ENCODE results near the gene DVL2.
"Not testable (repeated sequence)": the region's sequence is repeated elsewhere in the genome, so short reads cannot be mapped to it uniquely, and the experiment has no call there.

The DVL2 gene

DNA sequence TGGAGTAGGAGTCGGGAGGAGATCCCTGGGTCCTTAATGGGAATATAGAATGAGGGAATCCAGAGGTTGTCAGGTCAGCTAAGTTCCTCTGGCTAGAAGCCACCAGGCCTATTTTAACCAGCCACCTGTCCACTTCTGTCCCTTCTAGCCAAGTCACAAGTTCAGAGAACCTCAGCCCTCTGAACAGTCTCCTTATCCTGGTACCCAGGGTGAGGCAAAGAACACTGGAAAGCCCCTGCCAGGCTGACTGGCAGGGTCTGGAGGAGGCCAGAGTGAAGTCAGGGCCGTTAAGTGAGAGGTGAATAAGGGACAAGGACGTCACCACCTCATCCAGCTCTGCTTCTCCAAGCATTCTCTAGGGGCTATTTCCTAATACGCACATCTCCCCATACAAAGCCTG is 14.5 kb upstream of the DVL2 start:
- Histone ChIP-seq H2BK120ac (ENCODE audit: low read depth, low read length) (no peak overlapping the region), H2AK5ac (ENCODE audit: low read length) (no peak overlapping the region), H3K27ac (ENCODE audit: low read depth, low read length) (no peak overlapping the region), H3K79me2 (ENCODE audit: control insufficient read depth, insufficient read depth, low read length) (peaks cover 44% of the 10 kb centered on the region), H2BK5ac (ENCODE audit: low read length) (no peak overlapping the region), H3K79me1 (ENCODE audit: low read length) (peaks cover 8% of the 10 kb centered on the region), H3K4me1 (ENCODE audit: control insufficient read depth, low read depth, low read length) (peaks cover 3% of the 10 kb centered on the region), H3K23ac (ENCODE audit: low read length) (no peak overlapping the region), H4K8ac (ENCODE audit: low read depth, low read length) (no peak overlapping the region), H3K4me2 (ENCODE audit: low read length) (no peak overlapping the region), H3K18ac (ENCODE audit: low read length) (no peak overlapping the region), H3K4ac (ENCODE audit: low read depth, low read length) (no peak overlapping the region), H2BK15ac (replicated peaks; ENCODE audit: low read depth) (no peak overlapping the region), H3K36me3 (ENCODE audit: control insufficient read depth, insufficient read depth, low read length) (peaks cover 3% of the 10 kb centered on the region), H3K4me3 (ENCODE audit: low read length) (no peak overlapping the region), H3K9ac (ENCODE audit: low read length) (peak overlapping the region; percentile 34), H4K5ac (ENCODE audit: low read length) (no peak overlapping the region), H3K27me3 (ENCODE audit: insufficient read depth, low read length, poor library complexity) (no peaks in the 10 kb centered on the region), H3K56ac (ENCODE audit: low read length) (no peak overlapping the region)
- no CpG with 5 or more reads among the region's 4 CpGs for WGBS (ENCODE audit: extremely low coverage, insufficient coverage, low lambda C conversion rate)
- no peak for DNase-seq

DNA sequence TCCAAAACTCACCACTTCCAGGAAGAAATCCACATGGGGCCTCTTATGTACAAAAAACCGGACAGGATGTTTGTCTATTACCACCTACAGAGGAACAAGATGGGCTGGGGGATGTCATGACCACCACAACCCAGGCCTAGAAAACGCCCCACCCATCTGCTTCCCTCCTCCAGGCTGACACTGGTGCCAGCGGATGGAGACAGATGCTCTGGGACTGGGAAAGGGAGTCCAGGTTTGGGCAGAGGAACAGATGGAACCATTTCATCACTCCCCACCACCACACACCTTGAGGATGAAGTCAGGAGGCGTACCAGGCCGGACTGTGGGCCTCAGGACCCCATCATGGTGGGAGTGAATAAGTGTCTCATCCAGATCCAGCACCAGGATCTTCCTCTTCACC is 12.5 kb upstream of the DVL2 start:
- H2BK120ac ChIP-seq (ENCODE audit: low read depth, low read length) = no peak overlapping the region
- H4K5ac ChIP-seq (ENCODE audit: low read length) = no peak overlapping the region
- no peak overlapping the region for H3K56ac ChIP-seq (ENCODE audit: low read length)
- no peak overlapping the region for H3K4me2 ChIP-seq (ENCODE audit: low read length)
- H3K23ac ChIP-seq (ENCODE audit: low read length) = no peak overlapping the region
- peaks cover 8% of the 10 kb centered on the region for H3K79me1 ChIP-seq (ENCODE audit: low read length)
- H3K9ac ChIP-seq (ENCODE audit: low read length) = no peak overlapping the region
- DNase-seq = no peak
- H4K8ac ChIP-seq (ENCODE audit: low read depth, low read length) = no peak overlapping the region
- H3K27ac ChIP-seq (ENCODE audit: low read depth, low read length) = no peak overlapping the region
- no peak overlapping the region for H3K4ac ChIP-seq (ENCODE audit: low read depth, low read length)
- H3K27me3 ChIP-seq (ENCODE audit: insufficient read depth, low read length, poor library complexity) = no peaks in the 10 kb centered on the region
- peaks cover 3% of the 10 kb centered on the region for H3K4me1 ChIP-seq (ENCODE audit: control insufficient read depth, low read depth, low read length)
- no peak overlapping the region for H3K18ac ChIP-seq (ENCODE audit: low read length)
- H2AK5ac ChIP-seq (ENCODE audit: low read length) = no peak overlapping the region
- peaks cover 39% of the 10 kb centered on the region for H3K79me2 ChIP-seq (ENCODE audit: control insufficient read depth, insufficient read depth, low read length)
- H3K4me3 ChIP-seq (ENCODE audit: low read length) = no peak overlapping the region
- H2BK15ac ChIP-seq (replicated peaks; ENCODE audit: low read depth) = no peak overlapping the region
- WGBS (ENCODE audit: extremely low coverage, insufficient coverage, low lambda C conversion rate) = no CpG with 5 or more reads among the region's 5 CpGs
- no peak overlapping the region for H2BK5ac ChIP-seq (ENCODE audit: low read length)
- peaks cover 3% of the 10 kb centered on the region for H3K36me3 ChIP-seq (ENCODE audit: control insufficient read depth, insufficient read depth, low read length)

DNA sequence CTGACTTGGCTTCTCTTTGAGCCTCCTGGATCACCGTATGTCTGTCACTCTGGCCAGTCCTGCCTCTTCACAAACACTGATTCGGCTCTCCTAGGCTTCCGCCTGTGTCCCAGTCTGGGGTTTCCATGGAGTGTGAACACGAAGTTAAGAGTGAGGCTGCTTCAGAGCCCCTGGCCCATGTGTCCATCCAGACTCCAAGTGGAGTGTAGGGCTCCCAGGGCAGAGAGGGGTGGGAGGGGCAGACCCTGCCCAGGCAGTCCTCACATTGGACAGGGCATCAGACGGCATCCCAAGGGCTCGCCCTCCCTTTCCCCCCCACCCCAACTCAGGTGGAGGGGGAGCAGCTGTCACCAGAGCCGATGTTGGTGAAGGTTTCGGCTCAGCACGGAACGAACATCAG is 9.5 kb upstream of the DVL2 start:
- Histone ChIP-seq H3K79me1 (ENCODE audit: low read length) (peaks cover 13% of the 10 kb centered on the region), H3K79me2 (ENCODE audit: control insufficient read depth, insufficient read depth, low read length) (peaks cover 36% of the 10 kb centered on the region)
- H3K56ac ChIP-seq (ENCODE audit: low read length); H4K5ac ChIP-seq (ENCODE audit: low read length); H2AK5ac ChIP-seq (ENCODE audit: low read length); H3K27ac ChIP-seq (ENCODE audit: low read depth, low read length); H3K23ac ChIP-seq (ENCODE audit: low read length); H2BK15ac ChIP-seq (replicated peaks; ENCODE audit: low read depth); H2BK5ac ChIP-seq (ENCODE audit: low read length); H3K27me3 ChIP-seq (ENCODE audit: insufficient read depth, low read length, poor library complexity); H3K36me3 ChIP-seq (ENCODE audit: control insufficient read depth, insufficient read depth, low read length); H3K4me2 ChIP-seq (ENCODE audit: low read length); H3K4me1 ChIP-seq (ENCODE audit: control insufficient read depth, low read depth, low read length); H3K4me3 ChIP-seq (ENCODE audit: low read length); H4K8ac ChIP-seq (ENCODE audit: low read depth, low read length); H3K18ac ChIP-seq (ENCODE audit: low read length); H3K9ac ChIP-seq (ENCODE audit: low read length); H3K4ac ChIP-seq (ENCODE audit: low read depth, low read length); DNase-seq; H2BK120ac ChIP-seq (ENCODE audit: low read depth, low read length): not testable (repeated sequence)
- WGBS (ENCODE audit: extremely low coverage, insufficient coverage, low lambda C conversion rate) = no CpG with 5 or more reads among the region's 10 CpGs

DNA sequence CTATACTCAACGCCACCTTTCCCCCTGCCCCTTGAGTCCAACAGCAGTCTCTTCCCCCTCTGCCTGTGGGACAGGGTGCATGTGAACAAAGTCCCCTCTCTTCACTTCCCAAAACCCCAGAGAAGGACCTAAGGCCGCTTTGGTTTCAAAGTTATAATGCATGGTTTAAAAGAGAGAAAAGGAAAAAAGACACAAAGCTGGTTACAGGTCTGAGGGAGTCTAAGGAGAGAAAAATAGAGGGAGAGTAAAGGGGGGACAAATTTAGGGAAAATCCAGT is 9.1 kb upstream of the DVL2 start:
- Histone ChIP-seq H3K4me3 (ENCODE audit: low read length) (no peak overlapping the region), H3K27ac (ENCODE audit: low read depth, low read length) (no peak overlapping the region), H3K27me3 (ENCODE audit: insufficient read depth, low read length, poor library complexity) (no peaks in the 10 kb centered on the region), H3K79me1 (ENCODE audit: low read length) (peaks cover 12% of the 10 kb centered on the region), H4K8ac (ENCODE audit: low read depth, low read length) (no peak overlapping the region), H3K4ac (ENCODE audit: low read depth, low read length) (no peak overlapping the region), H3K18ac (ENCODE audit: low read length) (no peak overlapping the region), H3K9ac (ENCODE audit: low read length) (peak overlapping the region; percentile 85), H3K79me2 (ENCODE audit: control insufficient read depth, insufficient read depth, low read length) (peaks cover 35% of the 10 kb centered on the region), H2BK15ac (replicated peaks; ENCODE audit: low read depth) (no peak overlapping the region), H3K4me1 (ENCODE audit: control insufficient read depth, low read depth, low read length) (peaks cover 7% of the 10 kb centered on the region), H2BK5ac (ENCODE audit: low read length) (no peak overlapping the region), H3K56ac (ENCODE audit: low read length) (peak overlapping the region; percentile 88), H2AK5ac (ENCODE audit: low read length) (no peak overlapping the region), H2BK120ac (ENCODE audit: low read depth, low read length) (no peak overlapping the region), H3K23ac (ENCODE audit: low read length) (no peak overlapping the region), H3K36me3 (ENCODE audit: control insufficient read depth, insufficient read depth, low read length) (peaks cover 6% of the 10 kb centered on the region), H4K5ac (ENCODE audit: low read length) (no peak overlapping the region), H3K4me2 (ENCODE audit: low read length) (peak overlapping the region; percentile 88)
- no CpG with 5 or more reads among the region's 2 CpGs for WGBS (ENCODE audit: extremely low coverage, insufficient coverage, low lambda C conversion rate)
- DNase-seq = no peak

DNA sequence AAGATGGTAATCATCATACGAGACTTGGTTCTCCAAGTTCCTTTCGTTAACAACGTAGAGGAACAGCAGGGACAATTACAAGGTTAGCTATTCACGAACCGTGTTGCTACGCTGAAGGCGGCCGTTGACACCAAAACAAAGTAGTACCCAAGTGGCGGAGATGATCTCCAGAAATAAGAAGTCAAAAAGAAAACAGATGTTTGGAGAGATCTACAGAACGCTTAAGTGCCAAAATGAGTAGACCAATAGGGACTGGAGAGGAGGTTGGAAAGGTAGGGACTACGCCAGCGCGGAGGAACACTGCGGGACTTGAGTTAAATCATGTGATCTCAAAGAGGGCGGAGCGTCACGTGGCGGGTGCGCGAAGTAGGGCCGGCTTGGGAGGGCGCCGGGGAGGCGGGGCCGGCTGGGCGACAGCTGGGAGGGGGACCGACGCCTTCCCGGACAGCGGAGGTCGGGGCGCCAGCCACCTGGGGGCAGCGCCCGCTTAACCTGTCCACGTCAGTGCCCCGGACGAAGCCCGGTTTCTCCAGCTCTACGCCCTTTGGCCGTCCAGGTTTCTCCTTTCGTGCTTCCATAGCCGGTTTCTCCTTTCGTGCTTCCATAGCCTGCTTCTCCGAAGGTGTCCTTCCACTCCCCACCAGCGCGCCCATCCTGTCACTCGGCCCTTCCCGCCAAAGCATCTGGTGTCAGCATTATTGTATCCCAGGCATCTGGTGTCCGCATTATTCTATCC is 8.6 kb upstream of the DVL2 start:
- H2BK15ac ChIP-seq (replicated peaks; ENCODE audit: low read depth) = no peak overlapping the region
- peaks cover 6% of the 10 kb centered on the region for H3K36me3 ChIP-seq (ENCODE audit: control insufficient read depth, insufficient read depth, low read length)
- H3K56ac ChIP-seq (ENCODE audit: low read length) = peak overlapping the region; percentile 97
- H3K23ac ChIP-seq (ENCODE audit: low read length) = no peak overlapping the region
- H3K27me3 ChIP-seq (ENCODE audit: insufficient read depth, low read length, poor library complexity) = no peaks in the 10 kb centered on the region
- H2AK5ac ChIP-seq (ENCODE audit: low read length) = no peak overlapping the region
- peak; percentile 98 for DNase-seq
- peaks cover 7% of the 10 kb centered on the region for H3K4me1 ChIP-seq (ENCODE audit: control insufficient read depth, low read depth, low read length)
- peaks cover 32% of the 10 kb centered on the region for H3K79me2 ChIP-seq (ENCODE audit: control insufficient read depth, insufficient read depth, low read length)
- H3K27ac ChIP-seq (ENCODE audit: low read depth, low read length) = peak overlapping the region; percentile 87
- no peak overlapping the region for H4K5ac ChIP-seq (ENCODE audit: low read length)
- no peak overlapping the region for H2BK120ac ChIP-seq (ENCODE audit: low read depth, low read length)
- peaks cover 12% of the 10 kb centered on the region for H3K79me1 ChIP-seq (ENCODE audit: low read length)
- H3K4me3 ChIP-seq (ENCODE audit: low read length) = peak overlapping the region; percentile 69
- no CpG with 5 or more reads among the region's 49 CpGs for WGBS (ENCODE audit: extremely low coverage, insufficient coverage, low lambda C conversion rate)
- H3K9ac ChIP-seq (ENCODE audit: low read length) = peak overlapping the region; percentile 94
- peak overlapping the region; percentile 90 for H3K4me2 ChIP-seq (ENCODE audit: low read length)
- H2BK5ac ChIP-seq (ENCODE audit: low read length) = peak overlapping the region; percentile 72
- H3K4ac ChIP-seq (ENCODE audit: low read depth, low read length) = no peak overlapping the region
- no peak overlapping the region for H4K8ac ChIP-seq (ENCODE audit: low read depth, low read length)
- H3K18ac ChIP-seq (ENCODE audit: low read length) = peak overlapping the region; percentile 10

Data from mesendoderm (in vitro differentiated cells).